ENCODE measurements around the gene GPSM3. TPM values are rescaled to one million over a fixed set of nuclear protein-coding genes. Genes with fewer than 3 reads are reported as not detected.

Gene GPSM3
- total and polyA plus RNA-seq, 2 of the 13 experiments (the other 11 are each of a cell fraction or from before 2014, with no cell fraction given): 0.18 to 6.2 TPM

DNA sequence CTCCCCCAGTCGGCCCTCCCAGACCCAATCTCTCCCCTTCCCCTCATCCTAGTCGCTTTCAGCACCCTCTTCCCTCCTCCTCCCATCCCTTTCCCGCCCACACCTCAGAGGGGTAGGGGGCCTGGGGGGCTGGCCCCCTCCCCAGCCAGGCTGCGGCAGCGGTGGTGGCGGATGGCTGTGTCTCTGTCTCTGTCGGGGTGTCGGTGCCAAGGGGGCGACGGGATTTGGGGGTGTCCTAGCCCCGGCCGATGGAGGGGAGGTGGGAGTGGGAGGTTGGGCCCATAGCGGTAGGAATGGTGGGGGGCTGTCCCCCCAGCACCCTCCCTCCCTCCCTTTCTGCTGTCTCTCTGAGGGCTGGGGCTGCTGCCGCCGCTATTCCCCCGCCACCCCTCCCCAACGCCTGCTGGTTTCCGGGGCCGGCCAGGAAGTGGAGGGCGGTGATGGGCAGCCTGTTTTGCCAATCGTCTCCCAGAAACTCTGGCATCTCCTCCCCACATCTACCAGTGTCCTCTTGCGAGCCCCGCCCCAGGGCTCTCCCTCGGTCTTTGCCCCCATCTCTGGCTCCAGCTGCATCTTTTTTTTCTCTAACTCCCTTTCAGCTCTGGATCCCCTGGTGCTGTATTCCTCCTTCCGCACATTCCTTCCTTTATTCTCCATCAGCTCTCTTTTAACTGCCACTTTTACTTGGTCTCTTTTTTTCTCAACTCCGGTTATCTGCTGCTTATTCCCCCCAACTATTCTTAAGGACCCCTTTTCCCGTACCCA lies 16.6 kb downstream of the GPSM3 start, which contains the start of gene AGPAT1 (continued):
- TF ChIP-seq, protein P1, sequence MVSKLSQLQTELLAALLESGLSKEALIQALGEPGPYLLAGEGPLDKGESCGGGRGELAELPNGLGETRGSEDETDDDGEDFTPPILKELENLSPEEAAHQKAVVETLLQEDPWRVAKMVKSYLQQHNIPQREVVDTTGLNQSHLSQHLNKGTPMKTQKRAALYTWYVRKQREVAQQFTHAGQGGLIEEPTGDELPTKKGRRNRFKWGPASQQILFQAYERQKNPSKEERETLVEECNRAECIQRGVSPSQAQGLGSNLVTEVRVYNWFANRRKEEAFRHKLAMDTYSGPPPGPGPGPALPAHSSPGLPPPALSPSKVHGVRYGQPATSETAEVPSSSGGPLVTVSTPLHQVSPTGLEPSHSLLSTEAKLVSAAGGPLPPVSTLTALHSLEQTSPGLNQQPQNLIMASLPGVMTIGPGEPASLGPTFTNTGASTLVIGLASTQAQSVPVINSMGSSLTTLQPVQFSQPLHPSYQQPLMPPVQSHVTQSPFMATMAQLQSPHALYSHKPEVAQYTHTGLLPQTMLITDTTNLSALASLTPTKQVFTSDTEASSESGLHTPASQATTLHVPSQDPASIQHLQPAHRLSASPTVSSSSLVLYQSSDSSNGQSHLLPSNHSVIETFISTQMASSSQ (IDR thresholded peaks at IDR 0.05; ENCODE audit: low read depth): no peak
- TF ChIP-seq, protein P1 (CRISPR knock-in tag; IDR thresholded peaks at IDR 0.05; ENCODE audit: borderline replicate concordance): no peak
- TF ChIP-seq ZNF674 (CRISPR knock-in tag; IDR thresholded peaks at IDR 0.05; ENCODE audit: low read depth) (0 out of 2 replicates have a peak, but pooled peaks have one; percentile 34), HNRNPLL (IDR thresholded peaks at IDR 0.05; ENCODE audit: low read depth, low read length, poor library complexity, severe bottlenecking) (peak; percentile 43), CENPT (CRISPR knock-in tag; IDR thresholded peaks at IDR 0.05; ENCODE audit: low read depth) (no peak), NFIC (IDR thresholded peaks at IDR 0.05; ENCODE audit: low read length) (no peak), ZNF263 (CRISPR knock-in tag; IDR thresholded peaks at IDR 0.05) (no peak), SUZ12 (IDR thresholded peaks at IDR 0.05; ENCODE audit: low read depth, low read length) (no peak), RFX1 (IDR thresholded peaks at IDR 0.05) (no peak), ZSCAN20 (CRISPR knock-in tag; IDR thresholded peaks at IDR 0.05; ENCODE audit: borderline replicate concordance) (no peak), RXRB (CRISPR knock-in tag; IDR thresholded peaks at IDR 0.05; ENCODE audit: borderline replicate concordance) (peak; percentile 41; the same call in 1 of the 2 replicates), NCOA5 (CRISPR knock-in tag; IDR thresholded peaks at IDR 0.05) (no peak), POLR2AphosphoS5 (IDR thresholded peaks at IDR 0.05; ENCODE audit: low read depth, low read length) (peak; percentile 91), XRCC5 (optimal IDR thresholded peaks at IDR 0.05; ENCODE audit: low read length) (peak; percentile 59)
- TF ChIP-seq, protein P2, sequence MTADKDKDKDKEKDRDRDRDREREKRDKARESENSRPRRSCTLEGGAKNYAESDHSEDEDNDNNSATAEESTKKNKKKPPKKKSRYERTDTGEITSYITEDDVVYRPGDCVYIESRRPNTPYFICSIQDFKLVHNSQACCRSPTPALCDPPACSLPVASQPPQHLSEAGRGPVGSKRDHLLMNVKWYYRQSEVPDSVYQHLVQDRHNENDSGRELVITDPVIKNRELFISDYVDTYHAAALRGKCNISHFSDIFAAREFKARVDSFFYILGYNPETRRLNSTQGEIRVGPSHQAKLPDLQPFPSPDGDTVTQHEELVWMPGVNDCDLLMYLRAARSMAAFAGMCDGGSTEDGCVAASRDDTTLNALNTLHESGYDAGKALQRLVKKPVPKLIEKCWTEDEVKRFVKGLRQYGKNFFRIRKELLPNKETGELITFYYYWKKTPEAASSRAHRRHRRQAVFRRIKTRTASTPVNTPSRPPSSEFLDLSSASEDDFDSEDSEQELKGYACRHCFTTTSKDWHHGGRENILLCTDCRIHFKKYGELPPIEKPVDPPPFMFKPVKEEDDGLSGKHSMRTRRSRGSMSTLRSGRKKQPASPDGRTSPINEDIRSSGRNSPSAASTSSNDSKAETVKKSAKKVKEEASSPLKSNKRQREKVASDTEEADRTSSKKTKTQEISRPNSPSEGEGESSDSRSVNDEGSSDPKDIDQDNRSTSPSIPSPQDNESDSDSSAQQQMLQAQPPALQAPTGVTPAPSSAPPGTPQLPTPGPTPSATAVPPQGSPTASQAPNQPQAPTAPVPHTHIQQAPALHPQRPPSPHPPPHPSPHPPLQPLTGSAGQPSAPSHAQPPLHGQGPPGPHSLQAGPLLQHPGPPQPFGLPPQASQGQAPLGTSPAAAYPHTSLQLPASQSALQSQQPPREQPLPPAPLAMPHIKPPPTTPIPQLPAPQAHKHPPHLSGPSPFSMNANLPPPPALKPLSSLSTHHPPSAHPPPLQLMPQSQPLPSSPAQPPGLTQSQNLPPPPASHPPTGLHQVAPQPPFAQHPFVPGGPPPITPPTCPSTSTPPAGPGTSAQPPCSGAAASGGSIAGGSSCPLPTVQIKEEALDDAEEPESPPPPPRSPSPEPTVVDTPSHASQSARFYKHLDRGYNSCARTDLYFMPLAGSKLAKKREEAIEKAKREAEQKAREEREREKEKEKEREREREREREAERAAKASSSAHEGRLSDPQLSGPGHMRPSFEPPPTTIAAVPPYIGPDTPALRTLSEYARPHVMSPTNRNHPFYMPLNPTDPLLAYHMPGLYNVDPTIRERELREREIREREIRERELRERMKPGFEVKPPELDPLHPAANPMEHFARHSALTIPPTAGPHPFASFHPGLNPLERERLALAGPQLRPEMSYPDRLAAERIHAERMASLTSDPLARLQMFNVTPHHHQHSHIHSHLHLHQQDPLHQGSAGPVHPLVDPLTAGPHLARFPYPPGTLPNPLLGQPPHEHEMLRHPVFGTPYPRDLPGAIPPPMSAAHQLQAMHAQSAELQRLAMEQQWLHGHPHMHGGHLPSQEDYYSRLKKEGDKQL (CRISPR knock-in tag; IDR thresholded peaks at IDR 0.05; ENCODE audit: low read depth): no peak
- TF ChIP-seq, protein P3, sequence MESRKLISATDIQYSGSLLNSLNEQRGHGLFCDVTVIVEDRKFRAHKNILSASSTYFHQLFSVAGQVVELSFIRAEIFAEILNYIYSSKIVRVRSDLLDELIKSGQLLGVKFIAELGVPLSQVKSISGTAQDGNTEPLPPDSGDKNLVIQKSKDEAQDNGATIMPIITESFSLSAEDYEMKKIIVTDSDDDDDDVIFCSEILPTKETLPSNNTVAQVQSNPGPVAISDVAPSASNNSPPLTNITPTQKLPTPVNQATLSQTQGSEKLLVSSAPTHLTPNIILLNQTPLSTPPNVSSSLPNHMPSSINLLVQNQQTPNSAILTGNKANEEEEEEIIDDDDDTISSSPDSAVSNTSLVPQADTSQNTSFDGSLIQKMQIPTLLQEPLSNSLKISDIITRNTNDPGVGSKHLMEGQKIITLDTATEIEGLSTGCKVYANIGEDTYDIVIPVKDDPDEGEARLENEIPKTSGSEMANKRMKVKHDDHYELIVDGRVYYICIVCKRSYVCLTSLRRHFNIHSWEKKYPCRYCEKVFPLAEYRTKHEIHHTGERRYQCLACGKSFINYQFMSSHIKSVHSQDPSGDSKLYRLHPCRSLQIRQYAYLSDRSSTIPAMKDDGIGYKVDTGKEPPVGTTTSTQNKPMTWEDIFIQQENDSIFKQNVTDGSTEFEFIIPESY (CRISPR knock-in tag; IDR thresholded peaks at IDR 0.05): no peak
- TF ChIP-seq, protein P4, sequence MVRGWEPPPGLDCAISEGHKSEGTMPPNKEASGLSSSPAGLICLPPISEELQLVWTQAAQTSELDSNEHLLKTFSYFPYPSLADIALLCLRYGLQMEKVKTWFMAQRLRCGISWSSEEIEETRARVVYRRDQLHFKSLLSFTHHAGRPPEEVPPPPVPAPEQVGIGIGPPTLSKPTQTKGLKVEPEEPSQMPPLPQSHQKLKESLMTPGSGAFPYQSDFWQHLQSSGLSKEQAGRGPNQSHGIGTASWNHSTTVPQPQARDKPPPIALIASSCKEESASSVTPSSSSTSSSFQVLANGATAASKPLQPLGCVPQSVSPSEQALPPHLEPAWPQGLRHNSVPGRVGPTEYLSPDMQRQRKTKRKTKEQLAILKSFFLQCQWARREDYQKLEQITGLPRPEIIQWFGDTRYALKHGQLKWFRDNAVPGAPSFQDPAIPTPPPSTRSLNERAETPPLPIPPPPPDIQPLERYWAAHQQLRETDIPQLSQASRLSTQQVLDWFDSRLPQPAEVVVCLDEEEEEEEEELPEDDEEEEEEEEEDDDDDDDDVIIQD (CRISPR knock-in tag; IDR thresholded peaks at IDR 0.05; ENCODE audit: low read depth): no peak; the same call in 1 of the 2 replicates
